ENCODE data around the gene KLHDC2.
"Not testable (repeated sequence)": the region's sequence is repeated elsewhere in the genome, so short reads cannot be mapped to it uniquely, and the experiment has no call there.

Gene KLHDC2

DNA sequence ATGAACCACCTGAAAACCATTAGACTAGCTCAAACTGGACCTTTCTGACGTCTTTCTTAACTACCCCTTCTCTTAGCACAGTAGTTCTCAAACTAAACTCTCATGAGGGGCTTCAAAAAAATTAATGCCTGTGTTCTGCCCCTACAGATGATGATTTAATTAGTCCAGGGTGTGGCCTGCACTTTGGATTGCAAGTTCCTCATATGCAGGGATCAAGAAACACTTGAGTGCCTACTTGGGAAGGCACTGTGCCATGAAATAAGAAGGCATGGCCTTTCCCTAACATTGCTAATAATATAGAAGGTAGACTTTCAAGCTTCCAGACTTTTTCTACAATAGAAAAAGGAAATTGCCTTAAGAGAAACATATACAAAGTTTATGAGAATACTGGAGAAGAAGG, 22.8 kb upstream of the KLHDC2 start:
- no peaks in the 10 kb centered on the region for H3K9me3 ChIP-seq (ENCODE audit: control insufficient read depth, insufficient read depth, low read length)
- H3K4me1 ChIP-seq (ENCODE audit: control insufficient read depth, low read length) = no peaks in the 10 kb centered on the region
- no peaks in the 10 kb centered on the region for H3K9me2 ChIP-seq (replicated peaks; ENCODE audit: control insufficient read depth, low read length)
- no peaks in the 10 kb centered on the region for H3F3A ChIP-seq (ENCODE audit: control insufficient read depth, insufficient read depth)
- no peaks in the 10 kb centered on the region for H3K27me3 ChIP-seq (ENCODE audit: control insufficient read depth, low read length)
- H3K4me2 ChIP-seq (ENCODE audit: low read length) = no peak overlapping the region
- no peak overlapping the region for H3K27ac ChIP-seq (ENCODE audit: low read depth, low read length)
- H4K20me1 ChIP-seq (ENCODE audit: control insufficient read depth, insufficient read depth, low read depth, low read length) = no peaks in the 10 kb centered on the region
- no peak overlapping the region for H3K4me3 ChIP-seq (ENCODE audit: low read length)
- TF ChIP-seq CTCF (IDR thresholded peaks at IDR 0.05; ENCODE audit: low read depth, low read length, poor library complexity, severe bottlenecking) = no peak
- no peak for TF ChIP-seq EZH2phosphoT487 (IDR thresholded peaks at IDR 0.05; ENCODE audit: borderline replicate concordance, low read length)
- no peaks in the 10 kb centered on the region for H3K79me2 ChIP-seq (ENCODE audit: control insufficient read depth, low read length)
- H3K36me3 ChIP-seq (ENCODE audit: control insufficient read depth, low read length) = no peaks in the 10 kb centered on the region

GRCh38 chr14:49746476-49746875, 21.5 kb upstream of the KLHDC2 start:
- not testable (repeated sequence) for H3K4me1 ChIP-seq (ENCODE audit: control insufficient read depth, low read length); H3K9me2 ChIP-seq (replicated peaks; ENCODE audit: control insufficient read depth, low read length); H3K9me3 ChIP-seq (ENCODE audit: control insufficient read depth, insufficient read depth, low read length); H3K79me2 ChIP-seq (ENCODE audit: control insufficient read depth, low read length); H3K27me3 ChIP-seq (ENCODE audit: control insufficient read depth, low read length); H3K27ac ChIP-seq (ENCODE audit: low read depth, low read length); H3K36me3 ChIP-seq (ENCODE audit: control insufficient read depth, low read length); H3K4me3 ChIP-seq (ENCODE audit: low read length); H3F3A ChIP-seq (ENCODE audit: control insufficient read depth, insufficient read depth); H4K20me1 ChIP-seq (ENCODE audit: control insufficient read depth, insufficient read depth, low read depth, low read length); H3K4me2 ChIP-seq (ENCODE audit: low read length)

- H3K79me2 ChIP-seq (ENCODE audit: control insufficient read depth, low read length) = no peaks in the 10 kb centered on the region
- no peaks in the 10 kb centered on the region for H3K4me1 ChIP-seq (ENCODE audit: control insufficient read depth, low read length)
- H4K20me1 ChIP-seq (ENCODE audit: control insufficient read depth, insufficient read depth, low read depth, low read length) = no peaks in the 10 kb centered on the region
- H3K27me3 ChIP-seq (ENCODE audit: control insufficient read depth, low read length) = no peaks in the 10 kb centered on the region
- no peak overlapping the region for H3K27ac ChIP-seq (ENCODE audit: low read depth, low read length)
- H3K9me3 ChIP-seq (ENCODE audit: control insufficient read depth, insufficient read depth, low read length) = no peaks in the 10 kb centered on the region
- H3F3A ChIP-seq (ENCODE audit: control insufficient read depth, insufficient read depth) = no peaks in the 10 kb centered on the region
- no peaks in the 10 kb centered on the region for H3K36me3 ChIP-seq (ENCODE audit: control insufficient read depth, low read length)
- no peaks in the 10 kb centered on the region for H3K9me2 ChIP-seq (replicated peaks; ENCODE audit: control insufficient read depth, low read length)
- TF ChIP-seq EZH2phosphoT487 (IDR thresholded peaks at IDR 0.05; ENCODE audit: borderline replicate concordance, low read length) = no peak
- no peak for TF ChIP-seq CTCF (IDR thresholded peaks at IDR 0.05; ENCODE audit: low read depth, low read length, poor library complexity, severe bottlenecking)
- H3K4me2 ChIP-seq (ENCODE audit: low read length) = no peak overlapping the region
- no peak overlapping the region for H3K4me3 ChIP-seq (ENCODE audit: low read length)
These were observed 13.3 kb upstream of the KLHDC2 start for GRCh38 chr14:49754570-49755097.

GRCh38 chr14:49755378-49755777, 12.6 kb upstream of the KLHDC2 start:
- Histone ChIP-seq H3K27me3 (ENCODE audit: control insufficient read depth, low read length) (no peaks in the 10 kb centered on the region), H3K4me1 (ENCODE audit: control insufficient read depth, low read length) (no peaks in the 10 kb centered on the region)
- TF ChIP-seq CTCF (IDR thresholded peaks at IDR 0.05; ENCODE audit: low read depth, low read length, poor library complexity, severe bottlenecking) (no peak), EZH2phosphoT487 (IDR thresholded peaks at IDR 0.05; ENCODE audit: borderline replicate concordance, low read length) (no peak)

More at GRCh38 chr14:49755378-49755777, 12.6 kb upstream of the KLHDC2 start:
- H3F3A ChIP-seq (ENCODE audit: control insufficient read depth, insufficient read depth) = peaks cover 2% of the 10 kb centered on the region; the same call in 1 of the 2 replicates
- H3K9me3 ChIP-seq (ENCODE audit: control insufficient read depth, insufficient read depth, low read length) = no peaks in the 10 kb centered on the region
- H3K36me3 ChIP-seq (ENCODE audit: control insufficient read depth, low read length) = no peaks in the 10 kb centered on the region
- no peaks in the 10 kb centered on the region for H3K79me2 ChIP-seq (ENCODE audit: control insufficient read depth, low read length)
- no peak overlapping the region for H3K4me2 ChIP-seq (ENCODE audit: low read length)
- H3K27ac ChIP-seq (ENCODE audit: low read depth, low read length) = no peak overlapping the region
- H3K4me3 ChIP-seq (ENCODE audit: low read length) = no peak overlapping the region
- H4K20me1 ChIP-seq (ENCODE audit: control insufficient read depth, insufficient read depth, low read depth, low read length) = no peaks in the 10 kb centered on the region
- H3K9me2 ChIP-seq (replicated peaks; ENCODE audit: control insufficient read depth, low read length) = no peaks in the 10 kb centered on the region

All from DOHH2 (cell line).